ENCODE measurements around the gene JMJD8. TPM values are rescaled to one million over a fixed set of nuclear protein-coding genes. Genes with fewer than 3 reads are reported as not detected.

The JMJD8 gene
- total and polyA plus RNA-seq, 8 donors, result 24.2 to 229 (median 83.3) TPM

DNA sequence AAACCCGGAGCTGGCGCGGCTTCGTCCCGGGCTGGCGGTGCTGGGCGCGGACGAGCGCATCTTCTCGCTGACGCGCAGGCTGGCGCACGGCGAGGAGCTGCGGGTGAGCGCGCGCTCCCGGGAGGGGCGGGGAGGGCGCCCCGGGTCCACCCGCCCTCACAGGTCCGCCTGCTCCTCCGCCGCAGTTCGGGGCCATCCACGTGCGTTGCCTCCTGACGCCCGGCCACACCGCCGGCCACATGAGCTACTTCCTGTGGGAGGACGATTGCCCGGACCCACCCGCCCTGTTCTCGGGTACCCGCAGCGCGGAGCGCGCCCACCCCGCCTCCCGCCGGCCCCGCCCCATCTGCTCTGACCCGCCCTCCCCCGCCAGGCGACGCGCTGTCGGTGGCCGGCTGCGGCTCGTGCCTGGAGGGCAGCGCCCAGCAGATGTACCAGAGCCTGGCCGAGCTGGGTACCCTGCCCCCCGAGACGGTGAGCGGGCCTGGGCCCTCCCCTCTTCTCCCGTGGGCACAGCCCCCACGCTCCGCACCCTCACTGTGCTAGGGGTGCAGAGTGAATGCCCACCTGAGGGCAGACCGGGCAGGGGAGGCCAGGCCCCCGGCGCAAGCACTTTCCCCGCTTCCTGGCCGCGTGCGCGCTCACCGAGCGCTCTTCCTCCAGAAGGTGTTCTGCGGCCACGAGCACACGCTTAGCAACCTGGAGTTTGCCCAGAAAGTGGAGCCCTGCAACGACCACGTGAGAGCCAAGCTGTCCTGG, 44.2 kb upstream of the JMJD8 start:
- Histone ChIP-seq H3K27ac (peak overlapping the region; percentile 11 to 62 (median 55)), H3K27me3 (peaks cover 0 to 52% (median 24%) of the 10 kb centered on the region in 3 donors), H3K4me1 (peaks cover 31 to 38% (median 32%) of the 10 kb centered on the region in 4 donors), H3K4me3 (peak overlapping the region; percentile 48 to 69 (median 54)), H3K36me3 (peaks cover 7 to 38% (median 30%) of the 10 kb centered on the region in 4 donors), H3K9me3 (no peaks in the 10 kb centered on the region)
- intact Hi-C loops (cut with DNase I; ENCODE audit: low total_unique reads), result no loop called here
- TF ChIP-seq POLR2A (IDR thresholded peaks at IDR 0.05) (no peak), POLR2AphosphoS5 (IDR thresholded peaks at IDR 0.05) (peak in 1 of 3 donors; percentile 3), EP300 (IDR thresholded peaks at IDR 0.05) (no peak)
- TF ChIP-seq, protein P1, sequence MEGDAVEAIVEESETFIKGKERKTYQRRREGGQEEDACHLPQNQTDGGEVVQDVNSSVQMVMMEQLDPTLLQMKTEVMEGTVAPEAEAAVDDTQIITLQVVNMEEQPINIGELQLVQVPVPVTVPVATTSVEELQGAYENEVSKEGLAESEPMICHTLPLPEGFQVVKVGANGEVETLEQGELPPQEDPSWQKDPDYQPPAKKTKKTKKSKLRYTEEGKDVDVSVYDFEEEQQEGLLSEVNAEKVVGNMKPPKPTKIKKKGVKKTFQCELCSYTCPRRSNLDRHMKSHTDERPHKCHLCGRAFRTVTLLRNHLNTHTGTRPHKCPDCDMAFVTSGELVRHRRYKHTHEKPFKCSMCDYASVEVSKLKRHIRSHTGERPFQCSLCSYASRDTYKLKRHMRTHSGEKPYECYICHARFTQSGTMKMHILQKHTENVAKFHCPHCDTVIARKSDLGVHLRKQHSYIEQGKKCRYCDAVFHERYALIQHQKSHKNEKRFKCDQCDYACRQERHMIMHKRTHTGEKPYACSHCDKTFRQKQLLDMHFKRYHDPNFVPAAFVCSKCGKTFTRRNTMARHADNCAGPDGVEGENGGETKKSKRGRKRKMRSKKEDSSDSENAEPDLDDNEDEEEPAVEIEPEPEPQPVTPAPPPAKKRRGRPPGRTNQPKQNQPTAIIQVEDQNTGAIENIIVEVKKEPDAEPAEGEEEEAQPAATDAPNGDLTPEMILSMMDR (IDR thresholded peaks at IDR 0.05), result no peak
- DNase-seq, result peak; percentile 69 to 88
- WGBS, 5 donors, result 0 to 2% (median 1%) methylated on average over 10 to 79 of the region's 80 CpGs

DNA sequence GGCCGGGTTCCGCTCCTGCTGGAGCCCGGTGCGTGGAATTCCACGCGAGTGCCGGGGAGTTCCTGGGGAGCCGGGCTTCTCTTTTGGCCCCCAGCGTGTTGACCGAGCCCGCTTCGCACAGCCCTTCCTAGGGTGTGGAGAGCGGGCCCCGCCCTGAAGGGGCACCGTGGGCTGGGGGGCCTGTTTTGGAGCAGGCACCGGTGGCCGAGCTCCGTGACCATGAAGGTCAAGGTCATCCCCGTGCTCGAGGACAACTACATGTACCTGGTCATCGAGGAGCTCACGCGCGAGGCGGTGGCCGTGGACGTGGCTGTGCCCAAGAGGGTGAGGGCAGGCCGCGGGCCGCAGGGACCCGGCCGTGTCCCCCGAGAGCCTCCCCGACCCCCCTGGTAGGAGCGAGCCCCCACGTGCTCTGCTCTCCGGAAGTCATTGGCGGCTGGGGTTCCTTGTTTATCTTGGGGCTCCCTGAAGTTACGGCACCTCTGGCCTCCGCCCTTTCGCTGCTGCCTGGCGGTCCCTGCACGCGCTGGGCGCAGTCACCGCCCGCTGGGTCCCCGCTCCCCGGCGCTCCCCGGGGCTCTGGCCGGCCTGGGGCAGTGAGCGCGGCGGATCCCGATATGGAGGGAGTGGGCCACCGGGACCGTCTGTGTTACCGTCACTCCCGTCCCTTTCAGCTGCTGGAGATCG, 43.3 kb upstream of the JMJD8 start:
- 0 to 2% (median 1%) methylated on average over 32 to 61 of the region's 61 CpGs for WGBS, 5 donors
- H3K36me3 ChIP-seq, result peaks cover 0 to 36% (median 22%) of the 10 kb centered on the region in 4 donors
- peak in 1 of 2 donors; percentile 60 for DNase-seq

DNA sequence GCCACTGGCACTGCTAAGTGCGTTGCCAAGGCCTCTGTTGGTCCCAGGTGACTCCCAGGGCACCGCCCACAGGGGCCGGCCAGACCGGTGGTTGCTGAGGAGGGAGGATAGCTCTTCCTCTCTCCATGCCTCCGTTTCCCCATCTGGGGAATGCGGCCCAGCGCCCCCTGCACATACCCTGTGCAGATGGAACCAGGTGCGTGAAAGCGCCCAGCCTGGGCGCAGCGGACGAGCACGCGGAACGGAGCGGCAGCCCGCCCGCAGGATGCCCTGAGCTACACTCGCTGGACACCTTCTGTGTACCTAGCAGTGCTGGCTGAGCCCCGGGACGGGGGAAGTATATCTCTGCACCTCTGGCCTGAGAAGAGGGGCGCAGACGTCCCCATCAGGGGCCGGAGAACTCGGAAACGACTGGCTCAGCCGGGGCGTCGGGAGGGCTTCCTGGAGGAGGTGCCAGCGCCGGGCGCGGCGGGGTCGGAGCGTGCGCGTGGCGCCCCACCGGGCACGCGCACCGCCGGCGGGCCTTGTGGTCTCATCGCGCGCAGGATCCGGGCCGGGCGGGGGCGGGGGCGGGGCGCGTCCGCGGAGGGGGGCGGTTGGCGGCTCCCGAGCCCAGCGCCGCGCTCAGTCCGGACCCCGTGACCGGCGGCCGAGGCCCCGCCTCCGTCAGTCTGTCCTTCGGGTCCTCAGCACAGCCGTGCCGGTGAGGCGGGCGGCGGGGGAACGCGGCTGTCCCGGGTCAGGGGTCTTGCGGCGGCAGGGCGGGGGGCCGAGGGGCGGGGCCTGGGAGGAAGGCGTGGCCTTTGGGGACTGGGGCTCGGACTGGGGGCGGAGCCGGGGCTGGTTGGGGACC, 42.5 kb upstream of the JMJD8 start, which contains the start of the genes CCDC78 and HAGHL:
TSS of gene CCDC78 (minus strand) at position 6 of the 853 bp plus-strand sequence. CDS start 76 bp downstream, outside the sequence.
TSS of gene HAGHL (plus strand) at position 669 of the 853 bp plus-strand sequence. CDS start 404 bp downstream, outside the sequence.
- intact Hi-C loops (cut with DNase I; ENCODE audit: low total_unique reads), result no loop called here
- Histone ChIP-seq H3K27me3 (peaks cover 0 to 52% (median 24%) of the 10 kb centered on the region in 3 donors), H3K36me3 (peaks cover 0 to 29% (median 14%) of the 10 kb centered on the region in 4 donors), H3K9me3 (no peaks in the 10 kb centered on the region), H3K4me3 (peak within 1 kb of the TSS; percentile 48 to 69 (median 54)), H3K27ac (peak within 1 kb of the TSS in 4 of 5 donors; percentile 16 to 62 (median 58)), H3K4me1 (peaks cover 34 to 47% (median 40%) of the 10 kb centered on the region in 4 donors)
- 1 to 7% (median 2%) methylated on average over 32 to 79 of the region's 88 CpGs for WGBS, 5 donors
- peak; percentile 65 to 83 for DNase-seq
- no peak for TF ChIP-seq EP300 (IDR thresholded peaks at IDR 0.05)
- TF ChIP-seq, protein P1 (IDR thresholded peaks at IDR 0.05), result no peak
- no peak for TF ChIP-seq POLR2A (IDR thresholded peaks at IDR 0.05)
- no peak for TF ChIP-seq POLR2AphosphoS5 (IDR thresholded peaks at IDR 0.05)

More for the DNA sequence above, 43.3 kb upstream of the JMJD8 start:
- Histone ChIP-seq H3K27me3 (peaks cover 0 to 52% (median 24%) of the 10 kb centered on the region in 3 donors), H3K9me3 (no peaks in the 10 kb centered on the region), H3K27ac (peak overlapping the region in 4 of 5 donors; percentile 16 to 62 (median 58)), H3K4me3 (peak overlapping the region; percentile 48 to 69 (median 54)), H3K4me1 (peaks cover 31 to 39% (median 33%) of the 10 kb centered on the region in 4 donors)
- TF ChIP-seq, protein P1 (IDR thresholded peaks at IDR 0.05), result no peak
- no peak for TF ChIP-seq EP300 (IDR thresholded peaks at IDR 0.05)
- no peak for TF ChIP-seq POLR2AphosphoS5 (IDR thresholded peaks at IDR 0.05)
- TF ChIP-seq POLR2A (IDR thresholded peaks at IDR 0.05), result no peak
- intact Hi-C loops (cut with DNase I; ENCODE audit: low total_unique reads), result no loop called here

Data from stomach (tissue), 9 donors.